Motor neuron (in vitro differentiated cells): Measurements from ENCODE around the gene TMTC1. TPM values are rescaled to one million over a fixed set of nuclear protein-coding genes. Genes with fewer than 3 reads are reported as not detected.
"Not testable (repeated sequence)": the region's sequence is repeated elsewhere in the genome, so short reads cannot be mapped to it uniquely, and the experiment has no call there.

ENCODE experiments used
- ATAC-seq, 8 experiments: fragments of 200-7000 bp; cut with Tn5 transposase; replicated peaks in 6 of 8; 2 replicates each; pipeline ENCODE4 v1.8.0; 2021; ENCODE audit warnings: mild to moderate bottlenecking in 8 of 8, moderate library complexity in 8 of 8
- H3K27ac ChIP-seq, 2 donors: fragments of 250-450 bp; sonication (Bioruptor Pico); 2 replicates each; pipeline ENCODE4 v1.9.0; 2021; ENCODE audit warnings: antibody characterized with exemption in 2 of 2, mild to moderate bottlenecking in 2 of 2, moderate library complexity in 1 of 2
- H3K4me1 ChIP-seq, 2 donors: fragments of 250-450 bp; sonication (Bioruptor Pico); replicated peaks in 1 of 2; 2 replicates each; pipeline ENCODE4 v1.6.1; 2021; ENCODE audit warnings: antibody characterized with exemption in 2 of 2, mild to moderate bottlenecking in 2 of 2, moderate library complexity in 1 of 2
- H3K4me3 ChIP-seq, 5 donors: fragments of 250-450 bp; sonication (Bioruptor Pico); 2 replicates each; pipeline ENCODE4 v1.9.0; 2021; ENCODE audit warnings: antibody characterized with exemption in 5 of 5, mild to moderate bottlenecking in 5 of 5, moderate library complexity in 4 of 5
- WGBS, 10 experiments: fragments of 450-650 bp; shearing (Covaris generic); methylation state at CpG; one replicate each; pipeline ENCODE4 v1.0.0; 2022; 5-methylcytosine and 5-hydroxymethylcytosine counted together
- in situ Hi-C, 9 experiments: fragments of 400-800 bp; cut with MboI; loops; one replicate each; pipeline ENCODE4 v1.15.0; 2021; ENCODE audit warnings: low sequenced_read_pairs in 9 of 9, low pct_unique_long_range_greater_than_20kb in 2 of 9; ENCODE audit not compliant: unreplicated experiment in 9 of 9
- total RNA-seq, 8 experiments: library from RNA; unstranded; fragments of 300-600 nt; gene quantifications; 2 replicates each; pipeline versions ENCODE4 v1.2.3 to v1.2.4, GENCODE V29; 2022

The TMTC1 gene
- total RNA-seq, 8 experiments from 2014 or later, result 5.8 to 98.0 (median 10.4) TPM

- ATAC-seq, result not testable (repeated sequence)
- 0 to 100% (median 100%) methylated on average over 1 of the region's 1 CpG; no CpG with 5 or more reads in 7 of the 10 experiments for WGBS, 10 experiments
These were observed 153.6 kb downstream of the TMTC1 start for GRCh38 chr12:29630164-29630563.

DNA sequence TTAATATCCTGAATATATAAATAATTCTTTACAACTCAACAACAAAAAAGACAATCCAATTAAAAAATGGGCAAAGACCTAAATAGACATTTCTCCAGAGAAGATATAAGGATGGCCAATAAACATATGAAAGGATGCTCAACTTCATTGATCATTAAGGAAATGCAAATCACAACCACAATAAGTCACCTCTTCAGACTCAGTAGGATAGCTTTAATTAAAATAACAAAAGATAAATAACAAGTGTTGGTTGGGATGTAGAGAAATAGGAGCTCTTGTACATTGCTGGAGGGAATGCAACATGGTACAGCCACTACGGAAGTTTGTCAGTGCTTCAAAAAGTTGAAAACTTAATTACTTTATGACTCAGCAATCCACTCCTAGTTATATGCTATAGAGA, 156.5 kb downstream of the TMTC1 start:
- Histone ChIP-seq H3K4me1 (no peaks in the 10 kb centered on the region), H3K27ac (no peak overlapping the region), H3K4me3 (no peak overlapping the region)
- ATAC-seq, result no peak
- WGBS, 10 experiments, result 43 to 100% (median 80%) methylated on average over 1 of the region's 1 CpG; no CpG with 5 or more reads in 1 of the 10 experiments
- in situ Hi-C loops, result no loop called here

More at GRCh38 chr12:29630164-29630563, 153.6 kb downstream of the TMTC1 start:
- in situ Hi-C loops, H3K4me3 ChIP-seq, H3K27ac ChIP-seq, H3K4me1 ChIP-seq: not testable (repeated sequence)

DNA sequence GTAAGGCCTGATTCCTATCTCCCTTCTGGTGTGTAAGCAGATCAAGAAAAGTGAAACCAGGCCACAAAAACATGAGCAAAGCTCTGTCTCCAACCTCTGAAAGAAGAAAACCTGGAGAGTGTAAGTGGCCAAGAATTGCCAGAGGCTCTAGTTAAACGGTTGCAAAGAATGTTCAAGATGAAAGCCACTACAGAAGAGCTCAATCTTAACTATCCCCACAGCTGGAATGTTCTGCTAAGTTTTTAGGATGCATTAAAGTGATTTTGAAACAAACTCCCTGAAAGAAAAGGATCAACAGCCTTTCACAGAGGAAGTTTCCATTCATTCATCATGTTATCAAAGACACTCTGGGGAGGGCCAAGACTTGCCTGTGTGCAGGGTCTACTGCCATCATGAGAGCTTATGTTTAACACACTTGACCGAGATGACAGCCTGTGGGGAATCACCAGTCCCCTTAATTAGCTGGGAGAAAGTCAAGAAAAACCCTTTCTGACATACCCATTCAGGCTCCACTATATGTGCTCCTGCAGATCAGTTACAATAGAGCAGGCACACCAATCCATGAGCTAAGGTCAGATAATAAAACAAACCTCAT, 158.3 kb downstream of the TMTC1 start:
- Histone ChIP-seq H3K4me1 (no peaks in the 10 kb centered on the region), H3K4me3 (no peak overlapping the region), H3K27ac (no peak overlapping the region)
- in situ Hi-C loops, result no loop called here
- no peak for ATAC-seq
- 20 to 43% (median 33%) methylated on average over 1 to 2 of the region's 2 CpGs; no CpG with 5 or more reads in 3 of the 10 experiments for WGBS, 10 experiments

GRCh38 chr12:29622251-29622650, 161.5 kb downstream of the TMTC1 start:
- Histone ChIP-seq H3K27ac (no peak overlapping the region), H3K4me3 (no peak overlapping the region), H3K4me1 (no peaks in the 10 kb centered on the region)
- 38 to 91% (median 76%) methylated on average over 1 of the region's 1 CpG; no CpG with 5 or more reads in 2 of the 10 experiments for WGBS, 10 experiments
- in situ Hi-C loops, result no loop called here
- peak in 2 of 8 experiments; percentile 33 to 48 for ATAC-seq

DNA sequence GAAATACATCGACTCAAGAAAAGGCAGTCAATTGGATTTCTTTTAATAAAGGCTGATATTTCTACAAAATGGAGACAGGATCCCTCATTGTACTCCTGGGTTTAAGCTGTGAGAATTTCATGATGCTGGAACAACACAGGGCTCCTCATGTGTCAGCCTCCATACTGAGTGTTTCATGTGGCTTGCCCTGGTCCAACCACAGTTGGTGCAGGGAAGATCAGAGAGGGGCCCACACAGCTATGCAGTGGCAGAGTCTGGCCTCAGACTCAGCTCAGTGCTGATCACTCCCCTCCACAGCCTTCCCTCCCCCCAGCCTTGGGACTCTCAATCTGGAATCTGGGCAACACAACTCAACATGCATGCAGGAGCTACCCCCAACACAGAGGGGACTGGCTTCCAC, 163.7 kb downstream of the TMTC1 start:
- 50 to 100% (median 84%) methylated on average over 1 of the region's 1 CpG; no CpG with 5 or more reads in 4 of the 10 experiments for WGBS, 10 experiments
- no peaks in the 10 kb centered on the region for H3K4me1 ChIP-seq
- H3K4me3 ChIP-seq, result no peak overlapping the region
- H3K27ac ChIP-seq, result no peak overlapping the region
- no peak for ATAC-seq
- in situ Hi-C loops, result no loop called here

- Histone ChIP-seq H3K4me1 (no peaks in the 10 kb centered on the region), H3K27ac (no peak overlapping the region), H3K4me3 (no peak overlapping the region)
- WGBS, 10 experiments, result 18 to 86% (median 67%) methylated on average over 1 of the region's 1 CpG; no CpG with 5 or more reads in 3 of the 10 experiments
- in situ Hi-C loops, result no loop called here
- no peak for ATAC-seq
These were observed 166.3 kb downstream of the TMTC1 start for GRCh38 chr12:29617407-29617803.

GRCh38 chr12:29616664-29617406, 166.9 kb downstream of the TMTC1 start:
- WGBS, 10 experiments, result 16 to 100% (median 89%) methylated on average over 1 to 6 of the region's 6 CpGs
- in situ Hi-C loops, result no loop called here
- Histone ChIP-seq H3K4me1 (no peaks in the 10 kb centered on the region), H3K4me3 (no peak overlapping the region), H3K27ac (no peak overlapping the region)
- ATAC-seq, result peak in 3 of 8 experiments; percentile 48 to 99 (median 97)

DNA sequence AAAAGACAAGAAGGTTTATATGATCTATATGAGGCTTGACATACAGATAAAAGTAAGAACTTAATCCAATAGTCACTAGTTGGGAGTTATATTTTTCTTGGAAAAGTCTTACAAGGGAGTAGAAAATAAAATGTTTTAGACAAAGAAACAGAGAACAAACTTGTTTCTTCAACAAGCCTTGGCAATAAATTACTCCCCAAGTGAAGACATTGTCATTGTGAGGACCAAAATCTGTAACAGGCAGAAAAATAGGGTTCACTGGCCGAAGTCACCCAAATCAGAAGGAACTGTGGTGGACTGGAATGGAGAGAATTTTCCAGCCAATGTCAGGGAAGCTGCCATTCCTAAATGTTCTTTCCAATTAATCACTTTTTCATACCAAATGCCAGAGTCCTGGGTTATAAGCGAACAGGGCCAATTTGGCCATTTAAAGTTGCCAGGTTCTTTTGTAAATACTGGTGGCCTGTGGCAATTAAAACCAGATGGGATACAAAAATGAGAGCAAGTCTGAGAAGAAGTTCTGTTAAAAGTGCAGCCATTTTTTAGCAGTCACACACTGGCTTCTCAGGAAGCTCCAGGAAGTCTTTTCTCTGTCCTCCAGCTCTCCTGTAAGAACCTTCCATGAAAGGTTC, 168.9 kb downstream of the TMTC1 start:
- Histone ChIP-seq H3K27ac (no peak overlapping the region), H3K4me1 (no peaks in the 10 kb centered on the region), H3K4me3 (no peak overlapping the region)
- ATAC-seq, result no peak
- WGBS, 10 experiments, result 18 to 100% (median 91%) methylated on average over 1 to 2 of the region's 2 CpGs; no CpG with 5 or more reads in 2 of the 10 experiments
- in situ Hi-C loops, result no loop called here

DNA sequence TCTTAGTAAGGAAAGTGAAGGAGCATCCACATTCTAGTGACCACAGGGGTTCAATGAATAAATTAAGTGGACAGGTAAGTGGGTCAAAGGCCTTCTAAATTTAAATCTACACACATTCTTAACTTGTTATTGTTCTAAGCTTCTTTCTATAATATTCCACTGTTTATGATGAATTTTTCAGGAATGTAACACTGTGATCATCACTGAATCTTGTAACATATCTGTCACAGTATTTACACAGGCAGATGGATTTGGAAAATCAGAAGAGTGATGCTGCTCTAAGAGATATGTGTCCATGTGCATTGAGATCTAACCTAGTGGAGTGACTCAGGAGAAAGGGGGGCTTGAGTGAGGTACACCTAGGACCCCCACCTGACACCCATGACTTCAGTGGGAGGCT, 170.8 kb downstream of the TMTC1 start:
- H3K27ac ChIP-seq, result no peak overlapping the region
- in situ Hi-C loops, result no loop called here
- no peak for ATAC-seq
- no peak overlapping the region for H3K4me3 ChIP-seq
- H3K4me1 ChIP-seq, result no peaks in the 10 kb centered on the region

GRCh38 chr12:29611906-29612305, 171.8 kb downstream of the TMTC1 start:
- Histone ChIP-seq H3K27ac (no peak overlapping the region), H3K4me3 (no peak overlapping the region), H3K4me1 (no peaks in the 10 kb centered on the region)
- WGBS, 10 experiments, result 0 to 90% (median 82%) methylated on average over 1 to 3 of the region's 3 CpGs; no CpG with 5 or more reads in 3 of the 10 experiments
- peak in 2 of 8 experiments; percentile 38 to 68 for ATAC-seq
- in situ Hi-C loops, result no loop called here

- no peak overlapping the region for H3K27ac ChIP-seq
- H3K4me3 ChIP-seq, result no peak overlapping the region
- no peak for ATAC-seq
- no peaks in the 10 kb centered on the region for H3K4me1 ChIP-seq
- 20 to 100% (median 75%) methylated on average over 1 to 6 of the region's 7 CpGs; no CpG with 5 or more reads in 1 of the 10 experiments for WGBS, 10 experiments
- in situ Hi-C loops, result no loop called here
These were observed 173.1 kb downstream of the TMTC1 start for GRCh38 chr12:29610473-29611170.

GRCh38 chr12:29609431-29610215, 174.1 kb downstream of the TMTC1 start:
- WGBS, 10 experiments, result 78 to 100% (median 93%) methylated on average over 1 to 8 of the region's 12 CpGs
- H3K4me1 ChIP-seq, result no peaks in the 10 kb centered on the region
- H3K4me3 ChIP-seq, result no peak overlapping the region
- in situ Hi-C loops, result no loop called here
- no peak for ATAC-seq
- no peak overlapping the region for H3K27ac ChIP-seq
